ENCODE measurements around the gene TLK2.

Gene TLK2

DNA sequence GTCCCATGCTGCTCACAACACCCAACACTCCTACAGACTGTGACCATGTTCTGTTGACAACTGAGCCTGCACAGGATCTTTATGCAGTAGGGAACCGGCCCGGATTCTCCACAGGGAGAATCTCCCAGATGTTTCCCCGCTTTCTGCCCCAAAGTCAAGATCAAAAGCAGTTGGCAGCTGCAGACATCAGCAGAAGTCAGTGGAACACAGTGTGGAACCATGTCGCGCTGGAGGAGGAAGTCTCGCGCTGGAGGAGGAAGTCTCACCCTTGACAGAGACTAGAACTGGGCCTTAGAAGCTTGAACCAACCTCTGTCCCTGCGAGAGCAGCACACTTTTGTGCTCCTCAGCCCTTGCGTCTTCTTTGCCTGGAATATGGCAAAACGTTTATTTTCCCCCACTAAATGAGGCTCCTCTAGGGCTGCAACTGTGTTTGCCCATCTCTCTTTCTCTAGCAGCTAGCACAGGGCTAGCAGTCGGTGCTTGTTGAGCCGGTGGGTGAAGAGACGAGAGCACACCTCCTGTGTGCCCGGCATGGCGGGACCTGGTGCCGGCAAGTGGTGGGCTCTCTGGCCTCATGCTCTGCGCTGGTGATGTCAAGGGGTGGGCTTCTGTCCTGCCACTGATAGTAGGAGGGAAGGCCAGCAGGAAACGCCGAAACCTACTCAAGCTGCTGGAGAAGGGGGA is 146.7 kb downstream of the TLK2 start:
- no peaks in the 10 kb centered on the region for H3K9me3 ChIP-seq (ENCODE audit: low read length)
- peaks cover 25% of the 10 kb centered on the region for H3K4me1 ChIP-seq (ENCODE audit: insufficient read depth, low read length)
- H2AFZ ChIP-seq (ENCODE audit: low read depth, low read length) = no peak overlapping the region
- no peak overlapping the region for H3K4me3 ChIP-seq (ENCODE audit: low read length)
- H3K36me3 ChIP-seq (ENCODE audit: insufficient read depth, low read length) = peaks cover 8% of the 10 kb centered on the region
- no peaks in the 10 kb centered on the region for H3K27me3 ChIP-seq (ENCODE audit: insufficient read depth, low read length)

DNA sequence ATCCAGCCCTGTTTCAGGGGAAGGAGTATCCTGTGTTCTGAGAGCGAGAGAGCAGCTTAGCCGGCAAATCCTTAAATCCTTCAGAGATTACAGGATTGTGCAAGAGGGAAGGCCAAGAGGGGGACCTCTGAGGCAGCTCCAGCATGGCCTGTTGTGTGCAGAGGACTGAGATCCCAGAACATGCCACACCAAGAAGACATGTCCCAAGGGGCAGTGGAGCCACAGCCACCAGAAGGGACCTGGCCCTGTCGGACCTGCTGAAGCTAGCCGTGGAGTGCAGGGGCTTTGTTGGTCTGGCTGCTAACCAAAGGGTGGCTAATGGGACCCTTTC is 147.2 kb downstream of the TLK2 start:
- H3K36me3 ChIP-seq (ENCODE audit: insufficient read depth, low read length) = peaks cover 8% of the 10 kb centered on the region
- no peaks in the 10 kb centered on the region for H3K9me3 ChIP-seq (ENCODE audit: low read length)
- H3K4me3 ChIP-seq (ENCODE audit: low read length) = no peak overlapping the region
- no peaks in the 10 kb centered on the region for H3K27me3 ChIP-seq (ENCODE audit: insufficient read depth, low read length)
- H2AFZ ChIP-seq (ENCODE audit: low read depth, low read length) = no peak overlapping the region
- peaks cover 30% of the 10 kb centered on the region for H3K4me1 ChIP-seq (ENCODE audit: insufficient read depth, low read length)

DNA sequence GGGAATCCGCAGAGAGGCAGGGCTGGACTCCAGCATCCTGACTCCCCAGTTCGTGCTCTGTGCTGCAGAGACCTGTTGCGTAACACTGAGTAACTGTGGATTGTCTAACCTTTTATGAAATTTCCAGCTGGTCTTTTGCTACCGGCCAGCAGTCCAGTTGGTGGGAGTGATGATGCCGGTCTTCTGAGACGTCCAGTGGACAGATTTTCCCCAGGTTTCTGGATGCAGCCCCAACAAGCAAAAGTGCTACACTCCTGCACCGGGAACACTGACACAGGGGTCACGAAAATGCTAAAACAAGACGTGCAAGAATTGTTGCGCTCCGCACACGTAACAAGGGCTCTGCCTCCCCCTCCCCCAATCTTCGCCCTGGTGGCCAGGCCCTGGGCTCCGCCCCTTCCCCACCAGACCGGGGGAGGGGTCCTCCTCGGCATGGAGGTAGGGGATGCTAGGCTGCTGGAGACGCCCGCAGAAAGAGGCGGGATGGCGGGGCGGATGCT is 148.1 kb downstream of the TLK2 start:
- Histone ChIP-seq H2AFZ (ENCODE audit: low read depth, low read length) (peak overlapping the region; percentile 14), H3K4me3 (ENCODE audit: low read length) (peak overlapping the region; percentile 75), H3K9me3 (ENCODE audit: low read length) (no peaks in the 10 kb centered on the region), H3K4me1 (ENCODE audit: insufficient read depth, low read length) (peaks cover 38% of the 10 kb centered on the region), H3K27me3 (ENCODE audit: insufficient read depth, low read length) (no peaks in the 10 kb centered on the region), H3K36me3 (ENCODE audit: insufficient read depth, low read length) (peaks cover 13% of the 10 kb centered on the region)

DNA sequence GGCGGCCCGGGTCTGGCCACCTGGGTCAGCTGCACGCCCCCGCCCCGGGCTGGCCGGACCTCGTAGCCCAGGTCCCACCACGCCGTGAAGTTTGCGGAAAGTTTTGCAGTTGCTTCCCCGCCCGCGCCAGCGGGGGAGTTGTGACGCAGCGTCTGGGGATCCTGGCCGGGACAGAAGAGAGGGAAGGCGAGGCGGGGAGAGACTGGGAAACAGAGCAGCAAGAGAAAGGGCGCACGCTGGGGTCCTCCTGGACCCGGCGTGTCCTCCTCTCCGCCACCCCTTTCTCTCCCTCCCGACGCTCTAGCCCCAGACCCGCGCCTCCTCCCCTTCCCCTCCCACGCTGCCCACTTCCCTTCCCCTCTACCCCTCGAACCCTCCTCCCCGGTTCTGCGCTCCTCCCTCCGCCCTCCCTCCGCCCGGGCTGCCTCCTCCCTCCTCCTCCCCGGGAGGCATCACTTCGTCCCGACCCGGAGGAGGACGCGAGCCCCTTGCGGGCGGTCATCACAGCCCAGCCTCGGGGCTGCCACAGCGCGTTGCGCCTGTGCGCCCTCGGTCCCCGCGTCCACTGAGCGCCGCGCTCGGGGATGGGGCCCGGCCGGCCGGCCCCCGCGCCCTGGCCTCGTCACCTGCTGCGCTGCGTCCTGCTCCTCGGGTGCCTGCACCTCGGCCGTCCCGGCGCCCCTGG is 148.7 kb downstream of the TLK2 start, which contains the start of gene MRC2:
TSS of gene MRC2 (plus strand) at position 452 of the 685 bp plus-strand sequence. CDS start at position 585, 133 bp downstream.
- H3K36me3 ChIP-seq (ENCODE audit: insufficient read depth, low read length) = peaks cover 13% of the 10 kb centered on the region
- peaks cover 44% of the 10 kb centered on the region for H3K4me1 ChIP-seq (ENCODE audit: insufficient read depth, low read length)
- H3K9me3 ChIP-seq (ENCODE audit: low read length) = no peaks in the 10 kb centered on the region
- H3K27me3 ChIP-seq (ENCODE audit: insufficient read depth, low read length) = no peaks in the 10 kb centered on the region
- H2AFZ ChIP-seq (ENCODE audit: low read depth, low read length) = peak within 1 kb of the TSS; percentile 57
- H3K4me3 ChIP-seq (ENCODE audit: low read length) = peak within 1 kb of the TSS; percentile 75

DNA sequence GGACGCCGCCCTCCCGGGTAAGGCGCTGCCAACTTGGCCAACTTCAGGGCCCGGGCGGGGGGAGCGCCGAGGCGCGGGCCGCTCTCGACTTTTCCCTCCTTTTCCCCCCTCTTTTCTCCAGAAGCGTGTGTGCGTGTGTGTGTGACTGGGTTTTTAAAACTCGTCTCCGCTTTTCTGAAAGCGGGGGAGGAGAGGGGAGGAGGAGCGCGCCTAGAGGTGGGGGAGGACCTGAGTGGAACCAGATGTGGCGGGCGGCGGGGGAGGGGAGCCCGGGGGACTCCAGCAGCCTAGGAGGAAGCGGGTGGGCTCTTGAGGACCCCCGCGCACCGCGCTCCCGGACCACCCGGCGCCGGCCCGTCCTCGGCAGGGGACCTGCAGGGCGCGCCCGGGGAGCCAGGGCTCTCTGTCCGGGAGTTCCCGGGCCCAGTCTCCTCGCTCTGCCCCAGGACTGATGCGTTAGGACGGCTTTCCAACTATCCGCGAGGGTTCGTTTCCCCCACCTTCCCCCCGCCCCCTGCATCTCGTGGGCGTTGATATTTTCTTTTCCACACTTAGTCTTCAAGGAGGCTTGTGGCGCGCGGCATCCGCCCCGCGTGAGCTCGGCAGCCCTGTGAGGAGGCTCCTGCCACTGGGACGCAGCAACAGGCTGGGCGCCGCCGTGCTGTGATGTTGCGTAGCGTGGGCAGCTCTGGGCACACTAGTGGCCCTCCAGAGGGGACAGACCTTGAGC is 149.4 kb downstream of the TLK2 start:
- Histone ChIP-seq H3K27me3 (ENCODE audit: insufficient read depth, low read length) (no peaks in the 10 kb centered on the region), H3K4me1 (ENCODE audit: insufficient read depth, low read length) (peaks cover 51% of the 10 kb centered on the region), H3K36me3 (ENCODE audit: insufficient read depth, low read length) (peaks cover 13% of the 10 kb centered on the region), H3K9me3 (ENCODE audit: low read length) (no peaks in the 10 kb centered on the region), H2AFZ (ENCODE audit: low read depth, low read length) (peak overlapping the region; percentile 57), H3K4me3 (ENCODE audit: low read length) (peak overlapping the region; percentile 75)

DNA sequence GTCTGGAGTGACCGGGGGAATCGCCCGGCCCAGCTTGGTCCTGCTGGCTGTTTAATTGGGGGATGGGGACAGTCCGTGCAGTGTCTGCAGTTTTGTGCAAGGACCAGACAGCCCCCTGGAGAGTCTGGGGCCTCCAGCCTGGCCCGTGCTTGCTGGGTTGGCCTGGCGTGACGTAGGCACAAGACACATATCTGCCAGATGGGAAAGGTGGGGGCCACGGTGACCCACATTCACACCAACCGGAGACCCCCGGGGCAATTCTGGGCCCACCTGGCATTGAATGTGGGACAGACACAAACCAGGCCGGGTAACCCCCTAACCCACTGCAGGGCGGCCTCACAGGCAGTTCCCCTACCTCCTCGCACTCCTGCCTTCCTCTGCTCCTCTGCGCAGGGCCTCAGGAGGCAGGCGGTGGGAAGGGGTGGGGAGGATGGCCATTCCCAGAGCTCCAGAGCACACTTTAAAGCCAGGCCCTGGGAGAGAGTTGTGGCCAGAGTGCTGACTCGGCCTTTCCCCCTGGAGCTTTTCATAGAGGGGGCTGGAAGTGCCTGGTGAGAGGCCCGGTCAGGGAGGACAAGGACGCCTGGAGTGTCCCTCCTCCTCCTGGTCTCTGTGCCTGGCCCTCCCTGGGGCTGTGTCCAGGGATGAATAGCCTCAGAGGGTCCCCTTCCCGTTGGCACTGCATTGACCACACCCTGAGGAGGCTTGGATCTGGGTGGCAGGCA is 150.4 kb downstream of the TLK2 start:
- no peaks in the 10 kb centered on the region for H3K9me3 ChIP-seq (ENCODE audit: low read length)
- peaks cover 13% of the 10 kb centered on the region for H3K36me3 ChIP-seq (ENCODE audit: insufficient read depth, low read length)
- H3K4me1 ChIP-seq (ENCODE audit: insufficient read depth, low read length) = peaks cover 57% of the 10 kb centered on the region
- H2AFZ ChIP-seq (ENCODE audit: low read depth, low read length) = no peak overlapping the region
- H3K27me3 ChIP-seq (ENCODE audit: insufficient read depth, low read length) = no peaks in the 10 kb centered on the region
- peak overlapping the region; percentile 75 for H3K4me3 ChIP-seq (ENCODE audit: low read length)

DNA sequence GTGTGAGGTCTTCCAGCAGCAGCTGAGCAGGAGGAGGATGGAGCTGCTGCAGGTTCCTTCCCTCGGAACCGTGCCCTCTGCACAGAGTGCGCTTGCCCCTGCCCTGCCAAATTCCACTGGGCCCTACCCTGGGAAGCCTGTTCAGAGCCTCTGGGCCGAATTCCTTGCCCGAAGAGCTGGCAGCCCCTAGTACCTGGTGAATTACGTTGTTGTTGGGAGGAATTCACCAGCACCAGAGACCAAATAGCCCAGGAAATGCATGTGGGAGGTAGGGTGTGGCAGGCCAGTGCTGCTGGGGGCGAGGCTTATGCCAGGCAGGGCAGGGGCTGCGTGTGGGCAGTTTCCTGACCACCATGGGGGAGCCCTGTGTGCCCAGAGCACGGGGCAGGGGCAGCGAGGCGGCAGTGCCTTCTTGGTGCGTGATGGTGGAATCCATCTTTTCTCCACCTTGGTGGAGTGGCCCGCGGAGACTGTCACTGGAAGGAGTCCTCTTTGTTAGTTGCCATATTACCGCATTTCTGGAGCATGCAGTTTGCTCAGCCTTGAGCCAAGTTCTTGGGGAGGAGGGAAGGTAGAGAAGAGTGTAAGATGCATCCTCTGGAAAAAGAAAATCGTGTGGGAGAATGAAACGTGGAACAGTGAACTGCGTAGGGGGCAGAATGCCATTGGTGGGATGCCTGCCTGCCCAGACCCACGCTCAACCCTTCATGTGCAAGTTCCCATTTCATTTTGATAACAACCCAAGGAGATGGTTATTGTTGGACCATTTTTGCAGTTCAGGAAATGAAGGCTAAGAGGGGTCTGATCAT is 151.1 kb downstream of the TLK2 start:
- Histone ChIP-seq H2AFZ (ENCODE audit: low read depth, low read length) (no peak overlapping the region), H3K4me1 (ENCODE audit: insufficient read depth, low read length) (peaks cover 64% of the 10 kb centered on the region), H3K9me3 (ENCODE audit: low read length) (no peaks in the 10 kb centered on the region)

DNA sequence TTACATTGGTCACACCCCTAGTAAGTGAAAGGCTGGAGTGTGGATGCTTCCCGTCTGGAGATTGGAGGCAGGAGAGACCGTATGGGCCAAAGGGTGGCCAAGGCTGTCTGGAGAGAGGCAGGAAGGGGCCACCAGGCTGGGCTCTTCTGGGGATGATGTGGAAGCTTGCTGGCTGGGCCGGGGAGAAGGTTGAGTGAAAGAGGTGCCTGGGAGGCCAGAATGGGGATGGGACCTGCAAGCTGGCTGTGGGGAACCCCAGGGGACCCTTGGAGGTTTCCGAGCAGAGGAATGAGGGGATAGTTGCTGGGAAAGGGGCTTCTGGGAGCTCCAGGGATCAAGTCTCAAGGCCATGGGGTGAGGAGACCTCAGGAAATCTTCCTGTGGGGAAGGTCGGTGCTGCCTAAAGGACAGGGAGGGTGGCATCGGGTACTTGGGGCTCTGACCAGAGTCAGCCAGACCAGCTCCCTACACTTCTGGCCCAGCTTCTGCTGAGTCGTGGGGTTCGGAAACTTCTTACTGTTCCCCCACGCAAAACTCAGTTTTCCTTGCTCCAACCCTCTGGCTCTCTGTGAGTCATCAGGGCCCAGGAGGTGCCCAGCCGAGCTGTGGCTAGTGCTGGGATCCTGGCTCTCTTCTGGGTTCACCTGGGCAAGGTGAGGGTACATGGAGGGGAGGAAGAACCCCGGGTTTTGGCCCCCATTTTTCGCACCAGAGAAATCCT is 151.9 kb downstream of the TLK2 start:
- no peaks in the 10 kb centered on the region for H3K27me3 ChIP-seq (ENCODE audit: insufficient read depth, low read length)
- H2AFZ ChIP-seq (ENCODE audit: low read depth, low read length) = no peak overlapping the region
- peaks cover 8% of the 10 kb centered on the region for H3K36me3 ChIP-seq (ENCODE audit: insufficient read depth, low read length)
- H3K4me3 ChIP-seq (ENCODE audit: low read length) = no peak overlapping the region
- H3K4me1 ChIP-seq (ENCODE audit: insufficient read depth, low read length) = peaks cover 64% of the 10 kb centered on the region
- H3K9me3 ChIP-seq (ENCODE audit: low read length) = no peaks in the 10 kb centered on the region

More for the DNA sequence above, 151.1 kb downstream of the TLK2 start:
- H3K4me3 ChIP-seq (ENCODE audit: low read length) = peak overlapping the region; percentile 75
- H3K36me3 ChIP-seq (ENCODE audit: insufficient read depth, low read length) = peaks cover 11% of the 10 kb centered on the region
- no peaks in the 10 kb centered on the region for H3K27me3 ChIP-seq (ENCODE audit: insufficient read depth, low read length)

DNA sequence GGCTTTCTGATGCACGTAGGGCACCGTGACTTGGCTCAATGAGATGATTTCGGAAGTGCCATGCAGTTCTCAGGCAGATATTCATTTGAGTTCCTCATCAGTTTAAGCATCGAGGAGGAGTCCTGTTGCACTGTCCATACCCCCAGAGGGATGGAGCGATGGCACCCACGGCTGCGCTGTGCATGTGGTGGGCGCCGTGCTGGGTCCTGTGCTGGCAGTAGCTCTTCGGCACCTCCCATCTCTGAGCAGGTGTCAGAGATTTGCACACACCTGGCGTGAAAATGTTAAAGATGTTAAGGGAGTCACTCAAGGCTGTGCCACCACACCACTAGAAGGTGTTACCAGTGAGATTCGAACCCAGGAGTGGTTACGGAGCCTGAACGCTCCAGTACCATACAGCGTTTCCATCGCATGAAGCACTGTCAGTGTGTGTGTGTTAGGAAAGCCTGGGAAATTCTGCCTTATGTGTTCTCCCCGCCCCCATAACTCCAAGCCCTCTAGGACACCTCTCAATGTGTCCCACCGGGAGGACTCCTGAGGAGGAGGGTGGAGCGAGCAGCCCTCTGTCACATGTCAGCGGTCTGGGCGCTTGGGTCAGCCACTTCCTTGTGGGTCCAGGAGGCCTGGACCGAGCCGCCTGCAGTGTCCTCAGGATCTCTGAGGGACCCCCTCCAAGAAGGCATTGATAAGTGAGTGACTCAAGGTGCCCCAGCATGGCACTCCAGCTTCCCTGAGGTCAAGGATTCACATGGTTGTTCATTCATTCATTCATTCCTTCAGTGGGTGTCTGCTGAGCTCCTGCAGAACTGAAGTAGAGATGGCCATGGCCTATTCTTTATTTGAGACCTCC is 152.7 kb downstream of the TLK2 start:
- Histone ChIP-seq H3K4me1 (ENCODE audit: insufficient read depth, low read length) (peaks cover 64% of the 10 kb centered on the region), H3K4me3 (ENCODE audit: low read length) (no peak overlapping the region), H2AFZ (ENCODE audit: low read depth, low read length) (no peak overlapping the region), H3K9me3 (ENCODE audit: low read length) (no peaks in the 10 kb centered on the region), H3K36me3 (ENCODE audit: insufficient read depth, low read length) (peaks cover 7% of the 10 kb centered on the region), H3K27me3 (ENCODE audit: insufficient read depth, low read length) (no peaks in the 10 kb centered on the region)

DNA sequence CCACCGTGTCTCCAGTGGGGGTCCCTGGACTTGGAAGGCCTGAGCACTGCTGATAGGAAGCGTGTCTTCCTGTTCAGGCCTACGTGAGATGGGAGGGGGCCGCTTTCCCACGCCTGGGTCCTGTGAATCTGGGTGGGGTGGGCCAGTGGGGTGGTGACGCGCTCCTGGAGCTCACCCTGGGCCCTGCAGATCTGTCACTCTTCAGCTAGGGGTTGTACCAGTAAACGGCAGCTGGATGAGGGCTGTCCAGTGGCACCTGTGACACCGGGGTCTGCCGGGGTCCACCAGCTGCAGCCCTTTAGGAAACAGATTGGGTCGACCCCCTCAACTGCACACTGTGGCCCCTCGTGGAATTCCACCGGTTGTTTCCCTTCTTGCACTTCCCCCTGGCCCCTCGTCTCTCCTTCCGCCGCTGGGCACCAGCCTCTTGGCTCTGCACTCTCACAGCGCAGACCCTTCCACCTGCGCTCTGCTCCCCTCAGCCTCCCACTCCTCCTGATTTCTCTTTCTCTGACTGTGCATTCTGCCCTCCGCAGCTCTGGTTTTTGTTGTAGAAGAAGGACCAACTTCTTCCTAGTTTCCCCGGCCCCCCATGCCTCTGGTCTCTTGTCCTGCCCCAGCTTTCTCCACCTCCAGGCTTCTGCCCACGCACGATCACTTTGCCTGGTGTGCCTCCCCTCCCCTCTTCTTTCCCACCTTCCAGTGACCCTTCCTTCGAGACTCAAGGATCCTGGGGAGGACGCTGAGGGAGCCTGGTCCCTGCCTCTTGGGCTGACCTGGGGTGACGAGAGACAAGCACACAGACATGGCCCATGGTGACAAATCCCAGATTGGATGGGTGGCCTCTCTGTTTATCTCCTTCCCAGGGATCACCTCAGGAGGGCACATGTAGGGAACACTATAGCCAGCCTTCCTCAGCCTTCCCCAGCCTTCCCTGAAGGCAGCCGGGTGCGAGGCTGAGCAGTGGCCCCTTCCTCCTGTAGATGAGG is 153.6 kb downstream of the TLK2 start:
- Histone ChIP-seq H3K4me1 (ENCODE audit: insufficient read depth, low read length) (peaks cover 58% of the 10 kb centered on the region), H3K36me3 (ENCODE audit: insufficient read depth, low read length) (peaks cover 7% of the 10 kb centered on the region), H3K4me3 (ENCODE audit: low read length) (no peak overlapping the region), H3K9me3 (ENCODE audit: low read length) (no peaks in the 10 kb centered on the region), H3K27me3 (ENCODE audit: insufficient read depth, low read length) (no peaks in the 10 kb centered on the region), H2AFZ (ENCODE audit: low read depth, low read length) (no peak overlapping the region)
